GM12872 (cell line): ENCODE results near the gene LY6G6C.

Experiments used
- TF ChIP-seq, protein P1 (sequence below): IDR thresholded peaks from 3 replicates; pipeline ENCODE4 v1.5.1; 2011; ENCODE audit warnings: low read depth, mild to moderate bottlenecking, low read length, moderate library complexity; ENCODE audit not compliant: insufficient read depth

The LY6G6C gene

DNA sequence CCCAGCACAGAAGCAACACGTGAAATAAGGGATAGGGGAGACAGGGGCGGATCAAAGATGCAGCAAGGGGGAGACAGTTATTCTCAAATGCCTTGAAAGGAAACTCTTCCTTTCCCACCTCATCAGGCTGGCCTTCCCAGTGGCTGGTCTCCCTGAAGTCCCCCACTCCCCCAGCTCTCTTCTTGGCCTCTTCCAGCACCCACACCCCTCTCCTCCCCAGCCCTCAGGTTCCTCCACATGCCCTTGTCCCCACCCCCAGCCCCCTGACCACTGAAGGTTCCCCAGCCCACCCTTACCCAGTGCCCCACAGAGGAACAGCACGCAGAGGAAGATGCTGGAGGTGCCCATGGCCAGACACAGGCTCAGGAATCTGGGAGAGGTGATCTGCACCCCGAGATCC lies 8.1 kb downstream of the LY6G6C start:
- TF ChIP-seq, protein P1, sequence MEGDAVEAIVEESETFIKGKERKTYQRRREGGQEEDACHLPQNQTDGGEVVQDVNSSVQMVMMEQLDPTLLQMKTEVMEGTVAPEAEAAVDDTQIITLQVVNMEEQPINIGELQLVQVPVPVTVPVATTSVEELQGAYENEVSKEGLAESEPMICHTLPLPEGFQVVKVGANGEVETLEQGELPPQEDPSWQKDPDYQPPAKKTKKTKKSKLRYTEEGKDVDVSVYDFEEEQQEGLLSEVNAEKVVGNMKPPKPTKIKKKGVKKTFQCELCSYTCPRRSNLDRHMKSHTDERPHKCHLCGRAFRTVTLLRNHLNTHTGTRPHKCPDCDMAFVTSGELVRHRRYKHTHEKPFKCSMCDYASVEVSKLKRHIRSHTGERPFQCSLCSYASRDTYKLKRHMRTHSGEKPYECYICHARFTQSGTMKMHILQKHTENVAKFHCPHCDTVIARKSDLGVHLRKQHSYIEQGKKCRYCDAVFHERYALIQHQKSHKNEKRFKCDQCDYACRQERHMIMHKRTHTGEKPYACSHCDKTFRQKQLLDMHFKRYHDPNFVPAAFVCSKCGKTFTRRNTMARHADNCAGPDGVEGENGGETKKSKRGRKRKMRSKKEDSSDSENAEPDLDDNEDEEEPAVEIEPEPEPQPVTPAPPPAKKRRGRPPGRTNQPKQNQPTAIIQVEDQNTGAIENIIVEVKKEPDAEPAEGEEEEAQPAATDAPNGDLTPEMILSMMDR, result no peak

DNA sequence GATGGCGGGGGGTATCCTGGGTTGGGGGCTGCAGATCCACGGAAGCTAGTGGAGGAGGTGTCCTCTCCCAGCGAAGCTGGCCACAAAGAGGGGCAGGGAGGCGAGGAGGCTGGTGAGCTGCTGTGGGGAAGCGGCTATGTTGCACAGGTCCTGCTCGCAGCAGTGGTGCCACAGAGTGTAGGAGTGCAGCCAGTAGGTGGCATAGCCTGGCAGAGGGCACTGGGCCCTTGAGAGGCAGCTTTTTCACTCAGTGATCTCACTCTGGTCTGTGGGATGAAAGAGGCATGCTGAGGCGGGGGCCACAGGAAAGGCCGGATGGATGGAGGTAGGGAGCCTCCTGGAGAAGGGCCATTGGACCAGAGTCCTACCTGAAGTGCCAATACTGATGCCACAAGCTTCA lies 9.2 kb downstream of the LY6G6C start:
- TF ChIP-seq, protein P1, result peak; percentile 39; the same call in 2 of the 3 replicates

DNA sequence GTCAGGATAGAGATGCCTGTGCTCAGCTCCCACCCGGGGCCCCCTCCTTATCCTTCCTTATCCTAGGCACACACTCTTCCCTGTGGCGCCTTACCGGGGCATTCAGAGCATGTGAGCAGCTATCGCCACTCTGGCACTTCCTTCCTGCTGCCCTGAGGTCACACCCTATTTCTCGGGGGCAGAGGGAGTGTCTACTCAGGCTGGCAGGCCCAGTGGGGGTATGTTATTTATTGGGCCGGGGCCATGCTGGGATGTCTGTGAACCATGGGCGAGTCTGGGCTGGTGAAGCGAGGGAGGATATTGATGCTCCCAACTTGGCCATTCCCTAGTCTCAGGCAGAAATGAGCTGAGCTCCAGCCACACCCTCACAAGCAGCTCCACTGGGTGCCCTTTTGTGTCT lies 10.3 kb downstream of the LY6G6C start:
- TF ChIP-seq, protein P1, result no peak

DNA sequence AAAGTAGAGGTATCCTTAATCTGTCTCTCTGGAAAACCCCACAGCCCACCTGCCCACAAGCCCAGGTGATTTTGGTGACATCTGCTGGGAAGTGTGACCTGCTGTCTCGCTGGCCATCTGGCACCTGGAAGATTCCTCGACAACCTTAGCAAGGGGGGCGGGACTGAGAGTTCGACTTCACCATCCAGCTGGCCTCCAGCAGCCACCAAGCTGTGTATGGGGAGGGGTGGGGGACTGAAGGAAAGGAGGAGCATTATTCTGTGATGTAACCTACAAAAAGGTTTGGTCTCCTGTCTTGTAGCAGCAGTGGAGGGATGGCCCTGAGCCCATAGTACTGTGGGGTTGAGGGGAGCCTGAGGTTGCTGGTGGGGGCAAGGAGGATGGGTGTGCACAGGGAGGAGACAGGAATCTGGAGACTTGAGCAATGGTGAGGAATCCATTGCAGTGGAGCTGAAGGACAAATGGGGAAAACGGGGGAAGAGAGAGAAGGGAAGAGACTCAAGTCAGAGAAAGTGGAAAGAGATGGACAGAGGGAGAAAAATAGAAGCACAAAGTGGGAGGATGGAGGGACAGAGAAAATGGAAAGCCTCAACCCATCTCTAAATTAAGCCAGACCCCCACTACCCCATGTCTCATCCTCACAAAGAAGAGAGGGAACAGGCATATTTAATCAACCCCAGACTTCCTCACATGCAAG lies 10.9 kb downstream of the LY6G6C start:
- TF ChIP-seq, protein P1, result no peak

DNA sequence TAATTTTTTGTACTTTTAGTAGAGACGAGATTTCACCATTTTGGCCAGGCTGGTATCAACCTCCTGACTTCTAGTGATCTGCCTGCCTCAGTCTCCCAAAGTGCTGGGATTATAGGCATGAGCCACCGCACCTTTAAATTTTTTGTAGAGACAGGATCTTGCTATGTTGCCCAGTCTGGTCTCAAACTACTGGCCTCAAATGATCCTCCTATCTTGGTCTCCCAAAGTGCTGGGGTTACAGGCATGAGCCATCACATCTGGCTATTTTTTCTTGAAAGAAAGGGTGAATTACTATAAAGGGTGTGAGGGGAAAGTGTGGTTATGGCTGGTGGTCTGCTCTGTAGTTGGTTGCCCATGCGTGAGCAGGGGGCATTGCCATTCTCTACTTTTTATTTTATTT lies 13.3 kb downstream of the LY6G6C start:
- TF ChIP-seq, protein P1, result no peak

DNA sequence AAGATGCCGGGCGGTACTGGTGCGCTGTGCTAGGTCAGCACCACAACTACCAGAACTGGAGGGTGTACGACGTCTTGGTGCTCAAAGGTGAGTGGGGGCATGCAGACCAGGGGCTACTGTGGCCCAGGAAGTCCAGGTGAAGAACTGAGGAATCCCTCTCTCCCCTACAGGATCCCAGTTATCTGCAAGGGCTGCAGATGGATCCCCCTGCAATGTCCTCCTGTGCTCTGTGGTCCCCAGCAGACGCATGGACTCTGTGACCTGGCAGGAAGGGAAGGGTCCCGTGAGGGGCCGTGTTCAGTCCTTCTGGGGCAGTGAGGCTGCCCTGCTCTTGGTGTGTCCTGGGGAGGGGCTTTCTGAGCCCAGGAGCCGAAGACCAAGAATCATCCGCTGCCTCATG lies 13.8 kb downstream of the LY6G6C start:
- TF ChIP-seq, protein P1, result no peak

DNA sequence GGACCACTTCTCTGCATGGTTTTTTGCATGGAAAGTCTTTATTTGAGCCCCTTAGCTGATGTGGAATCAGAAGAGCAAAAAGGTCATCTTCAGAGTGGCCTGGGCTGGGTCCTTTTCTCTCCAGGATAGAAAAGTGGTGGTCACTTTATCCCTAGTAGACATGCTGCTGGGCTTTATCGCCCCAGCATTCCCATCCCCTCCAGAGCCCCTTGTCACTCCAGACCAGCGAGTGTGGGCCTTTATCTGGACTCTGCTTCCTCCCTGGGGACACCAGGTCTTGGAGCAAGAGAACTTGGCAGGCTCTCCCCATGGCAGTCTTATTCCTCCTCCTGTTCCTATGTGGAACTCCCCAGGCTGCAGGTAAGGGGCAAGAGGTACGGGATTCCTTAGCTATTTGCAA lies 14.9 kb downstream of the LY6G6C start, which contains the start of gene LY6G6F:
LY6G6F (plus strand) TSS at position 268 of the 400 bp plus-strand sequence; CDS start at position 309, 41 bp downstream.
- TF ChIP-seq, protein P1, result no peak
